HPDE6-E6E7 (cell line): ENCODE measurements around the gene RNU2-1.
"Not testable (repeated sequence)": the region's sequence is repeated elsewhere in the genome, so short reads cannot be mapped to it uniquely, and the experiment has no call there.

Source experiments
- DNase-seq: peaks from one replicate; pipeline ENCODE4 v3.0.0; 2011; ENCODE audit warnings: missing footprints; ENCODE audit errors: extremely low spot score

RNU2-1 gene

DNA sequence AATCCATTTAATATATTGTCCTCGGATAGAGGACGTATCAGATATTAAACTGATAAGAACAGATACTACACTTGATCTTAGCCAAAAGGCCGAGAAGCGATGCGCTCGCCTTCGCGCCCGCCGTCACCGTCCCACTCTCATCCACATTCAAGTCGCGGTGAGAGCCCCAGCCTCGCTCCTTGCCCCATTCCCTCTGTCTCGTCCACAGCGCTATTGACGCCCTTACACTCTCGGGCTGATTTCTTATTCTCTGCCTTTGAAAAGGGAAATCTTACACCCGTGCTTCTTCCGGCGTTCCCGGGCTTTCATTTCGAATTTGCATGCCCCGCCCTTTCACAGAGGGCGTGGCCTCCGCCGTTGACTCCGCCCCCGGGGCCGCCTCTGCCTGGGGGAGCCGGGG, at the start of gene RNU2-1:
TSS of gene RNU2-1 (minus strand) at position 101 of the 400 bp plus-strand sequence.
- not testable (repeated sequence) for DNase-seq

DNA sequence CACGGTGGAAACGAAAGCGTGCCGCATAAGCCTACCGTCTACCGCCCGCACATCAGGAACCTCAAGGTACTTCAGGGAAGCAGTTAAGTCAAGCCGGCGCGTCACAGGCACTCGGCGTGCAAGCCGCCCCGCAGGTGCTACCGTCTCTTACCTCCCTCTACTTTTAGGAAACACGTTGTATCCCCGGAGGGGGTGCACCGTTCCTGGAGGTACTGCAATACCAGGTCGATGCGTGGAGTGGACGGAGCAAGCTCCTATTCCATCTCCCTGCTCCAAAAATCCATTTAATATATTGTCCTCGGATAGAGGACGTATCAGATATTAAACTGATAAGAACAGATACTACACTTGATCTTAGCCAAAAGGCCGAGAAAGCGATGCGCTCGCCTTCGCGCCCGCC, 39.1 kb upstream of the RNU2-1 start:
- not testable (repeated sequence) for DNase-seq

GRCh38 chr17:43272483-43272882, 38.7 kb upstream of the RNU2-1 start:
- DNase-seq = not testable (repeated sequence)

- not testable (repeated sequence) for DNase-seq
These were observed 37.1 kb upstream of the RNU2-1 start for GRCh38 chr17:43270552-43271504.

- not testable (repeated sequence) for DNase-seq
These were observed 12.7 kb upstream of the RNU2-1 start for GRCh38 chr17:43246456-43246855.

DNA sequence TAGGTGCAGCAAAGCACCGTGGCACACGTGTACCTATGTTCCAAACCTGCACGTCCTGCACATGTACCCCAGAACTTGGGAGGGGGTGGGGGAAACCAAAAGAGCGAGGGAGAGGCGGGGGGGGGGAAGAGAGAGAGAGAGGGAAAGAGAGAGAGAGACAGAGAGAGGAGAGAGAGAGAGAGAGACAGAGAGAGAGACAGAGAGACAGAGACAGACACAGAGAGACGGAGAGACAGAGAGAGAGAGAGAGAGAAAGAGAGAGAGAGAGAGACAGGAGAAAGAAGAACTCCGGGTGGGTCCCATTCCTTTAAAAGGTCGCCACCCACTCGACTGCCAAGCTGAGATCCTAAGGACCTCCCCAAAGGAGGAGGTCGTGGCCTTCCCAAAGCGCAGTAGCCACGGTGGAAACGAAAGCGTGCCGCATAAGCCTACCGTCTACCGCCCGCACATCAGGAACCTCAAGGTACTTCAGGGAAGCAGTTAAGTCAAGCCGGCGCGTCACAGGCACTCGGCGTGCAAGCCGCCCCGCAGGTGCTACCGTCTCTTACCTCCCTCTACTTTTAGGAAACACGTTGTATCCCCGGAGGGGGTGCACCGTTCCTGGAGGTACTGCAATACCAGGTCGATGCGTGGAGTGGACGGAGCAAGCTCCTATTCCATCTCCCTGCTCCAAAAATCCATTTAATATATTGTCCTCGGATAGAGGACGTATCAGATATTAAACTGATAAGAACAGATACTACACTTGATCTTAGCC, 7.0 kb upstream of the RNU2-1 start:
- DNase-seq = not testable (repeated sequence)

- DNase-seq = not testable (repeated sequence)
These were observed 5.8 kb upstream of the RNU2-1 start for GRCh38 chr17:43239597-43239996.

DNA sequence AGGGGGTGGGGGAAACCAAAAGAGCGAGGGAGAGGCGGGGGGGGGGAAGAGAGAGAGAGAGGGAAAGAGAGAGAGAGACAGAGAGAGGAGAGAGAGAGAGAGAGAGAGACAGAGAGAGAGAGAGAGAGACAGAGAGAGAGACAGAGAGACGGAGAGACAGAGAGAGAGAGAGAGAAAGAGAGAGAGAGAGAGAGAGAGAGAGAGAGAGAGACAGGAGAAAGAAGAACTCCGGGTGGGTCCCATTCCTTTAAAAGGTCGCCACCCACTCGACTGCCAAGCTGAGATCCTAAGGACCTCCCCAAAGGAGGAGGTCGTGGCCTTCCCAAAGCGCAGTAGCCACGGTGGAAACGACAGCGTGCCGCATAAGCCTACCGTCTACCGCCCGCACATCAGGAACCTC, 514 bp downstream of the RNU2-1 start:
- not testable (repeated sequence) for DNase-seq

GRCh38 chr17:43232021-43232699, 1.6 kb downstream of the RNU2-1 start:
- DNase-seq = not testable (repeated sequence)

- not testable (repeated sequence) for DNase-seq
These were observed 2.4 kb downstream of the RNU2-1 start for GRCh38 chr17:43231205-43232020.

- not testable (repeated sequence) for DNase-seq
These were observed 5.6 kb downstream of the RNU2-1 start, which contains the start of gene CCDC200 for GRCh38 chr17:43228020-43228782. Gene CCDC200 (minus strand): TSS chr17:43228623. CDS start chr17:43228554, 69 bp downstream.

- DNase-seq = no peak
These were observed 7.4 kb downstream of the RNU2-1 start for GRCh38 chr17:43226393-43226792.

- no peak for DNase-seq
These were observed 9.6 kb downstream of the RNU2-1 start for GRCh38 chr17:43224146-43224705.

GRCh38 chr17:43220511-43221125, 13.2 kb downstream of the RNU2-1 start:
- no peak for DNase-seq

DNA sequence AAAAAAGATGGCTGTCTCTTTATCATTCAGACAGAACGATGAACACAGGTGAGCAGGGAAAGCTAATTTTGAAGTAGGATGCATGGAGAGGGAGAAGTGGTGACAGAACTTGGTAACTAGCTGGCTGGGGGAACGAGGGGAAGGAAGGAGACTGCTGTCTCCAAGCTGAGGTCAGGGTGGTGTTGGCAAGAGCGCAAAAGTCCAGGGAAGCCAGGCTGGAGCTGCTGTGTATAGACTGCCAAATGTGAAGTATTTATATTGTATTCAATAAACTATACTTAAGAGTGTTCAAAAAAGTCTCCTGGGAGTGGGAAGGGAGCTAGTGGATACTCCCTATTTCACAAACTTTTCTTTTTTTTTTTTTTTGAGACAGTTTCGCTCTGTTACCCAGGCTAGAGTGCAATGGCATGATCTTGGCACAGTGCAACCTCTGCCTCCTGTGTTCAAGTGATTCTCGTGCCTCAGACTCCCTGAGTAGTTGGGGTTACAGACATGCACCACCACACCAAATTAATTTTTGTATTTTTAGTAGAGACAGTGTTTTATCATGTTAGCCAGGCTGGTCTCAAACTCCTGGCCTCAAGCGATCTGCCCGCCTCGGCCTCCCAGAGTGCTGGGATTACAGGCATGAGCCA, 13.9 kb downstream of the RNU2-1 start:
- DNase-seq = no peak

DNA sequence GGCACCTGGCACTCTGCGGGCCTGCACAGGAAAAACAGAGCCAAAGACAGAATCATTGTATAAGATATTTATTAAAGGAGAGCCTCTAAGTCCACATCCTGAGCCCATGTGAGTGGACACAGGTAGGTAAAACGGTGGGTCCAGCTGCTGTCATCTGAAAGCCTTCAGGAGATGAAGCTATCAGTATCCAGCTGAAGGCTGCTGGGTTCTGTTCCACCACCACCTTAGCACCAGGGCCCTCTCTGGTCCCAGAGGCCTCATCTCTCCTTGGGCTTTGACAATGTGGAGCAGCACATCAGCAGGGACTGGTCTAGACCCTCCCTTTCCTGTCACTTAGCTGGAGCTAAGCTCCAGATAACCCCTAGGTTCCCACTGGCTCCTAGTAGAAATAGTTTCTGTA, 14.8 kb downstream of the RNU2-1 start:
- no peak for DNase-seq

- no peak for DNase-seq
These were observed 16.1 kb downstream of the RNU2-1 start for GRCh38 chr17:43217614-43218087.

DNA sequence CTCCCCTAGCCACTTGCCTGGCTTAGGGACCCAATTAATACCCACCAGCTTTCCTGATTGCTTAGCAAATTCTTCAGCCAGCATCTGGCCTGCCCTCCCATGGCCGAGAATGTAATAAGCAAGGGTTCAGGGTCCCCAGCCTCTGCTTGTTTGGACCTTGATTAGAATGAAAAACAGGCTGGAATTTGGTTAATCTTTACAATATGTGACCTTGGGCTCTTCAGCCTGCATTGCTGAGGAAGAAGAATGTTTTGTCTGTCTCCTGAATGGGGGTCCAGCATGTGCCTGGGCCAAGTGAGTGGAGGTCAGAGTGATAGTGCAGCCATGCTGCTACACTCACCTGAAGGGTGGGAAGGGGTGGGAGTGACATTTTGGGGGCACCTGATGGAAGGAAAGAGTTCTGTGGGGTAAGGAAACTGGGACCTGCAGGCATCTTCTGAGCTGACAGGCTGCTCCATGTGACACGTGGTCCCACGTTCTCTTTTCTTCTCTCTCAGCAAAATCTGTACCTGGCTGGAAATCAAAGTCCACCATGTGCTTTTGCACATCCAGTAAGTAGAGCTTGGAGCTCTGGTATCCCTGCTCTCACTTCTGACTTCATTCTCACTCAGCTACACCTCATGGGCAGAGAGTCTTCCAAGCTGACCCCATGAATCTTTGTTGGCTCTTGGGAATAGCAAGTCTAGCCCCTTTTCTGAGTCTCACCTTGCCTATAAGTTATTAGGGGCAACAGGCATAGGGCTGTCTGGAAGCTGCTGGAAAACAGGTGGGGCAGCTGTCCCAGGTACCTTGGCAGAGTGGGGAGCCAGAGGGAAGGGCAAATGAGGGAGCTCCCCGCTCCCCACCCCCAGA, 16.8 kb downstream of the RNU2-1 start:
- DNase-seq = no peak
